Measurements from ENCODE around the gene GPBP1L1.

GRCh38 chr1:45656573-45657226 lies 29.6 kb downstream of the GPBP1L1 start:
- TF ChIP-seq ARHGAP35 (IDR thresholded peaks at IDR 0.05; ENCODE audit: partially characterized antibody) (no peak), PYGO2 (tag; IDR thresholded peaks at IDR 0.05) (no peak), CBX3 (IDR thresholded peaks at IDR 0.05; ENCODE audit: borderline replicate concordance in 1 of 2, low read length in 2 of 2) (no peak), ZNF444 (CRISPR knock-in tag; IDR thresholded peaks at IDR 0.05) (no peak)

Measured in K562 (cell line).